Neural cell (in vitro differentiated cells): ENCODE measurements around the gene RUNX1. TPM values are rescaled to one million over a fixed set of nuclear protein-coding genes. Genes with fewer than 3 reads are reported as not detected.

ENCODE experiments used
- H2AFZ ChIP-seq: fragments of 200-600, 300-800 bp; sonication (generic), shearing (Covaris generic); 2 replicates; pipeline ENCODE4 v1.6.0; 2014; ENCODE audit warnings: low read depth, mild to moderate bottlenecking, antibody characterized with exemption, low read length, moderate library complexity
- H3F3A ChIP-seq: fragments of 200-600 bp; shearing (Covaris generic); 2 replicates; pipeline ENCODE4 v1.6.1; 2016; ENCODE audit warnings: mild to moderate bottlenecking, moderate library complexity, mixed read lengths, antibody characterized with exemption, low read length; ENCODE audit not compliant: insufficient read depth, poor library complexity, severe bottlenecking
- H3K27ac ChIP-seq: fragments of 200-600, 300-800 bp; sonication (generic), shearing (Covaris generic); 2 replicates; pipeline ENCODE4 v1.5.1; 2014; ENCODE audit warnings: mild to moderate bottlenecking, low read length, moderate library complexity
- H3K27me3 ChIP-seq: fragments of 300-800, 200-600 bp; sonication (generic), shearing (Covaris generic); 2 replicates; pipeline ENCODE4 v1.6.0; 2014; ENCODE audit warnings: mild to moderate bottlenecking, low read depth, low read length, moderate library complexity; ENCODE audit not compliant: insufficient read depth
- H3K36me3 ChIP-seq: fragments of 300-800, 200-600 bp; sonication (generic), shearing (Covaris generic); 2 replicates; pipeline ENCODE4 v1.5.1; 2014; ENCODE audit warnings: mild to moderate bottlenecking, antibody characterized with exemption, low read length, moderate library complexity; ENCODE audit not compliant: insufficient read depth
- H3K4me2 ChIP-seq: fragments of 300-800, 200-600 bp; sonication (generic), shearing (Covaris generic); 2 replicates; pipeline ENCODE4 v1.6.0; 2014; ENCODE audit warnings: mild to moderate bottlenecking, low read length
- H3K4me3 ChIP-seq: fragments of 300-800, 200-600 bp; sonication (generic), shearing (Covaris generic); 2 replicates; pipeline ENCODE4 v1.5.1; 2014; ENCODE audit warnings: mild to moderate bottlenecking, low read length, moderate library complexity
- H3K79me2 ChIP-seq: fragments of 200-600 bp; shearing (Covaris generic); replicated peaks from 2 replicates; pipeline ENCODE4 v1.6.0; 2014; ENCODE audit warnings: mild to moderate bottlenecking, low read length, moderate library complexity; ENCODE audit not compliant: insufficient read depth
- H3K9ac ChIP-seq: fragments of 300-800, 200-600 bp; sonication (generic), shearing (Covaris generic); 2 replicates; pipeline ENCODE4 v1.6.1; 2016; ENCODE audit warnings: mild to moderate bottlenecking, low read length, mixed read lengths
- H3K9me2 ChIP-seq: fragments of 200-600 bp; shearing (Covaris generic); 2 replicates; pipeline ENCODE4 v1.6.1; 2016; ENCODE audit warnings: mild to moderate bottlenecking, low read length, mixed read lengths; ENCODE audit not compliant: insufficient read depth
- H3K9me3 ChIP-seq: fragments of 200-600, 300-800 bp; sonication (generic), shearing (Covaris generic); 2 replicates; pipeline ENCODE4 v1.6.1; 2016; ENCODE audit warnings: mild to moderate bottlenecking, mixed run types, low read length, moderate library complexity, mixed read lengths
- H4K20me1 ChIP-seq: fragments of 200-600 bp; shearing (Covaris generic); 2 replicates; pipeline ENCODE4 v1.6.1; 2016; ENCODE audit warnings: mild to moderate bottlenecking, mixed run types; ENCODE audit not compliant: insufficient read depth
- CTCF ChIP-seq: fragments of 450-650 bp; IDR thresholded peaks from 2 replicates; pipeline ENCODE4 v1.5.1; 2014; ENCODE audit warnings: antibody characterized with exemption, mild to moderate bottlenecking, moderate library complexity; ENCODE audit not compliant: poor library complexity, severe bottlenecking
- EP300 ChIP-seq: fragments of 450-650 bp; conservative IDR thresholded peaks from 2 replicates; pipeline ENCODE4 v1.6.1; 2014; ENCODE audit warnings: antibody characterized with exemption, mild to moderate bottlenecking, moderate library complexity; ENCODE audit not compliant: poor library complexity, severe bottlenecking
- EZH2 ChIP-seq: fragments of 200-600, 300-800 bp; shearing (Covaris generic), sonication (generic); IDR thresholded peaks from 2 replicates; pipeline ENCODE4 v1.6.1; 2014; ENCODE audit warnings: antibody characterized with exemption, low read length, borderline replicate concordance, mild to moderate bottlenecking; ENCODE audit not compliant: insufficient read depth, poor library complexity, severe bottlenecking
- MXI1 ChIP-seq: fragments of 450-650 bp; conservative IDR thresholded peaks from 2 replicates; pipeline ENCODE4 v1.6.1; 2014; ENCODE audit warnings: antibody characterized with exemption, mild to moderate bottlenecking; ENCODE audit not compliant: poor library complexity, severe bottlenecking
- POLR2AphosphoS5 ChIP-seq: IDR thresholded peaks from 2 replicates; pipeline ENCODE4 v1.6.1; 2012
- RAD21 ChIP-seq: fragments of 450-650 bp; conservative IDR thresholded peaks from 2 replicates; pipeline ENCODE4 v1.6.1; 2014; ENCODE audit warnings: antibody characterized with exemption, mild to moderate bottlenecking, moderate library complexity
- REST ChIP-seq: IDR thresholded peaks from 2 replicates; pipeline ENCODE4 v1.6.1; 2012; ENCODE audit warnings: borderline replicate concordance
- SMC3 ChIP-seq: fragments of 450-650 bp; conservative IDR thresholded peaks from 2 replicates; pipeline ENCODE4 v1.6.1; 2014; ENCODE audit warnings: antibody characterized with exemption, mild to moderate bottlenecking, moderate library complexity; ENCODE audit not compliant: poor library complexity
- TAF1 ChIP-seq: IDR thresholded peaks from 2 replicates; pipeline ENCODE4 v1.6.1; 2012; ENCODE audit warnings: low read depth
- polyA plus RNA-seq: library from polyadenylated mRNA; depleted of rRNA; stranded (reverse); fragments of >200 nt; gene quantifications from 2 replicates; pipeline ENCODE4 v1.2.3, GENCODE V29; 2014

Gene RUNX1
- polyA plus RNA-seq, 1 donor from 2014 or later = not detected

GRCh38 chr21:34846601-34847112 is 202.4 kb downstream of the RUNX1 start:
- no peaks in the 10 kb centered on the region for H3K9me3 ChIP-seq
- H3K27ac ChIP-seq = no peak overlapping the region
- no peak overlapping the region for H2AFZ ChIP-seq
- no peaks in the 10 kb centered on the region for H3F3A ChIP-seq
- H3K9ac ChIP-seq = no peak overlapping the region
- H3K27me3 ChIP-seq = no peaks in the 10 kb centered on the region
- H3K4me3 ChIP-seq = no peak overlapping the region
- no peaks in the 10 kb centered on the region for H3K9me2 ChIP-seq
- H3K36me3 ChIP-seq = no peaks in the 10 kb centered on the region
- TF ChIP-seq TAF1 = no peak
- no peak for TF ChIP-seq POLR2AphosphoS5
- TF ChIP-seq CTCF = no peak
- no peak for TF ChIP-seq SMC3
- TF ChIP-seq EZH2 = no peak
- no peak for TF ChIP-seq RAD21
- TF ChIP-seq MXI1 = no peak
- TF ChIP-seq REST = no peak
- no peak for TF ChIP-seq EP300
- no peak overlapping the region for H3K4me2 ChIP-seq
- no peaks in the 10 kb centered on the region for H4K20me1 ChIP-seq
- no peaks in the 10 kb centered on the region for H3K79me2 ChIP-seq

- H4K20me1 ChIP-seq = no peaks in the 10 kb centered on the region
- no peaks in the 10 kb centered on the region for H3F3A ChIP-seq
- H3K9me3 ChIP-seq = no peaks in the 10 kb centered on the region
- H2AFZ ChIP-seq = no peak overlapping the region
- H3K36me3 ChIP-seq = no peaks in the 10 kb centered on the region
- no peak overlapping the region for H3K9ac ChIP-seq
- no peak for TF ChIP-seq EZH2
- TF ChIP-seq EP300 = no peak
- no peak for TF ChIP-seq CTCF
- TF ChIP-seq SMC3 = no peak
- H3K4me3 ChIP-seq = no peak overlapping the region
- no peak overlapping the region for H3K4me2 ChIP-seq
- no peaks in the 10 kb centered on the region for H3K9me2 ChIP-seq
- H3K79me2 ChIP-seq = no peaks in the 10 kb centered on the region
- no peak overlapping the region for H3K27ac ChIP-seq
- no peaks in the 10 kb centered on the region for H3K27me3 ChIP-seq
These were observed 203.3 kb downstream of the RUNX1 start for GRCh38 chr21:34845521-34846451.
